Measurements from ENCODE around the gene PPP1R8. TPM values are rescaled to one million over a fixed set of nuclear protein-coding genes. Genes with fewer than 3 reads are reported as not detected.

The PPP1R8 gene
- total RNA-seq, 3 donors from 2014 or later = 36.1 to 43.5 (median 37.9) TPM

GRCh38 chr1:27891196-27891889 is 60.8 kb downstream of the PPP1R8 start:
- H3K4me1 ChIP-seq = no peaks in the 10 kb centered on the region
- TF ChIP-seq POLR2AphosphoS5 (IDR thresholded peaks at IDR 0.05) (no peak), CTCF (IDR thresholded peaks at IDR 0.05) (no peak), POLR2A (IDR thresholded peaks at IDR 0.05) (no peak)
- peak overlapping the region in 1 of 2 donors; percentile 1 for H3K27ac ChIP-seq
- no peaks in the 10 kb centered on the region for H3K36me3 ChIP-seq
- no peaks in the 10 kb centered on the region for H3K27me3 ChIP-seq
- intact Hi-C loops (cut with DNase I; ENCODE audit: low total_unique reads) = no loop called here
- H3K4me3 ChIP-seq = no peak overlapping the region
- H3K9me3 ChIP-seq = no peaks in the 10 kb centered on the region
- DNase-seq (ENCODE audit: low spot score in 2 of 2) = no peak

- H3K4me3 ChIP-seq = no peak overlapping the region
- no peaks in the 10 kb centered on the region for H3K27me3 ChIP-seq
- no peaks in the 10 kb centered on the region for H3K4me1 ChIP-seq
- intact Hi-C loops (cut with DNase I; ENCODE audit: low total_unique reads) = loop anchor here (2.0 kb wide), 1 partner anchor 56 kb away; no protein-coding TSS in a partner anchor
- H3K27ac ChIP-seq = no peak overlapping the region
- H3K36me3 ChIP-seq = no peaks in the 10 kb centered on the region
- DNase-seq (ENCODE audit: low spot score in 2 of 2) = no peak
- no peaks in the 10 kb centered on the region for H3K9me3 ChIP-seq
- TF ChIP-seq CTCF (IDR thresholded peaks at IDR 0.05) = no peak
- no peak for TF ChIP-seq POLR2AphosphoS5 (IDR thresholded peaks at IDR 0.05)
- TF ChIP-seq POLR2A (IDR thresholded peaks at IDR 0.05) = no peak
Observed at GRCh38 chr1:27894521-27894920, 63.9 kb downstream of the PPP1R8 start.

Other genes starting within 250 kb of the PPP1R8 start
- gene AHDC1, start 226.6 kb upstream of the PPP1R8 start, total RNA-seq = 10 to 100 TPM; 10.7 to 17.1 (median 15.4) TPM
- gene FGR, start 195.6 kb upstream of the PPP1R8 start, total RNA-seq = 10 to 100 TPM; 22.1 to 46.9 (median 24.3) TPM
- gene IFI6, start 158.6 kb upstream of the PPP1R8 start, total RNA-seq = 10 to 100 TPM; 18.7 to 50.6 (median 47.4) TPM
- 10 to 100 TPM; 13.5 to 34.2 (median 14.4) TPM for gene FAM76A, start 104.8 kb upstream of the PPP1R8 start, total RNA-seq
- 100 to 1,000 TPM in 1 of 3 donors, 10 to 100 TPM in 2; 62.3 to 165 (median 80.8) TPM for gene STX12, start 57.6 kb upstream of the PPP1R8 start, total RNA-seq
- gene THEMIS2, start 41.8 kb downstream of the PPP1R8 start, total RNA-seq = 10 to 100 TPM; 22.0 to 52.0 (median 25.6) TPM
- gene RPA2, start 83.8 kb downstream of the PPP1R8 start, total RNA-seq = 10 to 100 TPM; 35.8 to 42.3 (median 39.0) TPM
- gene SMPDL3B, start 104.2 kb downstream of the PPP1R8 start, total RNA-seq = 10 to 100 TPM in 2 of 3 donors, not detected in 1; 13.8 to 14.9 TPM
- 1 to 10 TPM; 4.2 to 6.9 (median 5.6) TPM for gene XKR8, start 129.2 kb downstream of the PPP1R8 start, total RNA-seq

Measured in breast epithelium (tissue), 4 donors.